WTC11 (cell line): Measurements from ENCODE around the gene GRPEL1. TPM values are rescaled to one million over a fixed set of nuclear protein-coding genes. Genes with fewer than 3 reads are reported as not detected.

ENCODE experiments used
- ATAC-seq: fragments of 200-7000 bp; cut with Tn5 transposase; 2 replicates; pipeline ENCODE4 v1.10.0; 2021; ENCODE audit warnings: mild to moderate bottlenecking, moderate library complexity
- CTCF ChIA-PET: fragments of 300-600 bp; sonication (Branson Sonifier 250); formaldehyde crosslinking; loops from one replicate; lab custom pipeline; 2021; ENCODE audit warnings: antibody characterized with exemption; lab: Charles Lee
- POLR2A ChIA-PET: fragments of 350-600 bp; sonication (Branson Sonifier 250); formaldehyde crosslinking; loops from one replicate; lab custom pipeline; 2021; ENCODE audit warnings: antibody characterized with exemption; lab: Charles Lee
- DNase-seq: peaks from one replicate; pipeline ENCODE4 v3.0.0; 2021; ENCODE audit warnings: low spot score
- H3K27ac Mint-ChIP-seq: 2 replicates; pipeline ENCODE4 v1.8.0; 2021; ENCODE audit warnings: mixed read lengths
- H3K27me3 Mint-ChIP-seq: 2 replicates; pipeline ENCODE4 v1.8.0; 2021; ENCODE audit warnings: low read depth, mild to moderate bottlenecking, moderate library complexity, mixed read lengths
- H3K36me3 Mint-ChIP-seq: 2 replicates; pipeline ENCODE4 v1.8.0; 2021; ENCODE audit warnings: mixed read lengths
- H3K4me1 Mint-ChIP-seq: 2 replicates; pipeline ENCODE4 v1.8.0; 2022; ENCODE audit warnings: mixed read lengths
- H3K4me3 Mint-ChIP-seq: 2 replicates; pipeline ENCODE4 v1.8.0; 2021; ENCODE audit warnings: mild to moderate bottlenecking, moderate library complexity, mixed read lengths
- H3K9me3 Mint-ChIP-seq: 2 replicates; pipeline ENCODE4 v1.8.0; 2021; ENCODE audit warnings: mixed read lengths
- CTCF ChIP-seq: fragments of 200-600 bp; IDR thresholded peaks from 2 replicates; pipeline ENCODE4 v1.8.0; 2022; ENCODE audit warnings: antibody characterized with exemption
- FOXP1 ChIP-seq: sonication (generic); formaldehyde crosslinking; IDR thresholded peaks from 2 replicates; pipeline ENCODE4 v1.8.0; 2022; ENCODE audit warnings: missing genetic modification reagents, mild to moderate bottlenecking, moderate library complexity, borderline replicate concordance
- IRF1 ChIP-seq: sonication (generic); formaldehyde crosslinking; IDR thresholded peaks from 2 replicates; pipeline ENCODE4 v1.8.0; 2023; ENCODE audit warnings: missing genetic modification reagents
- NR1H2 ChIP-seq: sonication (generic); formaldehyde crosslinking; IDR thresholded peaks from 2 replicates; pipeline ENCODE4 v1.9.0; 2021; ENCODE audit warnings: mild to moderate bottlenecking, moderate library complexity, missing genetic modification reagents
- PREB ChIP-seq: sonication (generic); formaldehyde crosslinking; IDR thresholded peaks from 2 replicates; pipeline ENCODE4 v1.8.1; 2022; ENCODE audit warnings: mild to moderate bottlenecking, missing genetic modification reagents, moderate library complexity, borderline replicate concordance
- TEAD1 ChIP-seq: sonication (generic); formaldehyde crosslinking; IDR thresholded peaks from 2 replicates; pipeline ENCODE4 v1.8.0; 2022; ENCODE audit warnings: mild to moderate bottlenecking, missing genetic modification reagents
- total RNA-seq: library from RNA; stranded (reverse); gene quantifications from 3 replicates; pipeline ENCODE4 v1.2.3, GENCODE V29; 2021
- TF ChIP-seq, protein P1 (sequence below): fragments of 250-450 bp; sonication (Bioruptor Pico); conservative IDR thresholded peaks from 2 replicates; pipeline ENCODE4 v1.9.0; 2021; ENCODE audit warnings: mild to moderate bottlenecking
- TF ChIP-seq, protein P2 (sequence below): sonication (generic); formaldehyde crosslinking; IDR thresholded peaks from 2 replicates; pipeline ENCODE4 v1.8.0; 2022; ENCODE audit warnings: mild to moderate bottlenecking, missing genetic modification reagents
- TF ChIP-seq, protein P3 (sequence below): sonication (generic); formaldehyde crosslinking; IDR thresholded peaks from 2 replicates; pipeline ENCODE4 v1.8.0; 2022; ENCODE audit warnings: mild to moderate bottlenecking, missing genetic modification reagents
- TF ChIP-seq, protein P4 (sequence below): fragments of 250-450 bp; sonication (Bioruptor Pico); IDR thresholded peaks from 2 replicates; pipeline ENCODE4 v1.9.0; 2021; ENCODE audit warnings: mild to moderate bottlenecking, borderline replicate concordance

The GRPEL1 gene
- total RNA-seq, 1 experiment from 2014 or later, result 50.0 TPM

- TF ChIP-seq, protein P1, sequence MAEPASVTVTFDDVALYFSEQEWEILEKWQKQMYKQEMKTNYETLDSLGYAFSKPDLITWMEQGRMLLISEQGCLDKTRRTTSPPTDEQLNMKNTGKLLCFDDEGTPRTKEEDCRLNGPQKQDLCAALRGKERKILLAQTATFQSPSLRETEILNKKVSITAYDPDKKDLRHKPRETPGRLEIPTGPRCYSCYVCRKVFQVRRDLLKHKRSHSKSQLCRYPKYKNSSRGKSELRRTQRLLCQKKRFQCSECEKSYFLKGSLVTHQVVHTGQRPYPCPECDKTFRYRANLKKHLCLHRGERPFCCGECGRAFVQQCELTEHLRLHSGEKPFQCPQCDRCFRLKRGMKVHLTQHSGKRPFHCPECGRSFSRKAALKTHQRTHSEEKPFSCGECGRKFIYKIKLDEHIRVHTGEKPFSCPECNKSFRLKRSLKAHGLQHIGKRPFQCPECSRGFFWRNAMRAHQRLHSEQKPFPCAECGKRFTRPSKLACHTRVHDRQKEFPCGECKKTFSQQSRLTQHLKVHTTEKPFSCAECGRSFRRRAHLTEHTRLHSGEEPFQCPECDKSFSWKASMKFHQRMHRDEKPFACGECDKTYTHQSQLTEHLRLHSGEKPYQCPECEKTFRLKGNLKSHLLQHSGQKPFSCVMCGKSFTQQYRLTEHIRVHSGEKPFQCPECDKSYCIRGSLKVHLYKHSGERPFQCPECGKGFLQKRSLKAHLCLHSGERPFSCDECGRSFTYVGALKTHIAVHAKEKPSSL (CRISPR knock-in tag), result no peak
- no peak for TF ChIP-seq PREB
- no peak for TF ChIP-seq IRF1 (CRISPR knock-in tag)
- TF ChIP-seq, protein P2, sequence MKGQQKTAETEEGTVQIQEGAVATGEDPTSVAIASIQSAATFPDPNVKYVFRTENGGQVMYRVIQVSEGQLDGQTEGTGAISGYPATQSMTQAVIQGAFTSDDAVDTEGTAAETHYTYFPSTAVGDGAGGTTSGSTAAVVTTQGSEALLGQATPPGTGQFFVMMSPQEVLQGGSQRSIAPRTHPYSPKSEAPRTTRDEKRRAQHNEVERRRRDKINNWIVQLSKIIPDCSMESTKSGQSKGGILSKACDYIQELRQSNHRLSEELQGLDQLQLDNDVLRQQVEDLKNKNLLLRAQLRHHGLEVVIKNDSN (CRISPR knock-in tag), result no peak
- no peak for TF ChIP-seq NR1H2 (CRISPR knock-in tag)
Measured at GRCh38 chr4:7073059-7073458, 5.2 kb upstream of the GRPEL1 start (continued).

DNA sequence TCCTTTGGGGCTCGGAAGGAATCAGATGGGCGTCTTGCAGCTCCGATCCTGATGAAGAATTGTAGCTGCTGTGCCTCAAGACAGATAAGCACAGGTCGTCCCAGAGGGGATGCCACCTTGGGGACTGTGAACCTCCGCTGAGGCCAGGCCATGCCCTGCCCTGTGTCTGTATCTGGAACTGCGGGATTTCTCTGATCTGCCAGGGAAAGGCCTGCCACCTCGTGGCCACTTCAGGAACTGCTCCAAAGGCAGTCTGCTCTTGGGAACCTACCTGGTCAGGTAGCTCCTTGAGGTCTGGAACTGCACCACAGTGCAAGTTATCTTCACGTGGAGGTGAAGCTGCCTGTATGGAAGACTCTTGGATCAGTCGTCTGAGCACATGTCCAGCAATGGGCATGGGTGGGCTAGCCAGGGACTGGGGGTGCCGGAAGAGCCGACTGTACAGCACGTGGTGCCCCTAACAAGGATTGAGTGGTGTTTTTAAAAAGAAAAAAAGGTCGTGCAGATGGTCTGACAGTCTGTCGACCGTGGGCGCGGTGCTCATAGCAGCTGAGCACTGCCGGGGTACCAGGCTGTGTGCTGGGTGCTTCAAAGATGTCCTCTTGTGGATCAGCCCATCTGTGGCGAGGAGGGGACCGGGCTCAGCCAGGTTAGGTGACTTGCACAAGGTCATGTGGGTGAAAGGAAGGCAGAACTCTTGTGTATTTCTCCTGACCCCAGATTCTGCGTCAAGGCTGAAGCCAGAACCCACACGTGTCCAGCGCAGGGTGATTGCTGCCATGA is 3.1 kb upstream of the GRPEL1 start:
- ChIA-PET CTCF (interaction anchor here (0.5 to 7.7 kb wide), 61 partner anchors 9 to 1109 kb away, joined by 3 to 118 read pairs (median 4); partner anchors contain the start of genes BLOC1S4, S100P, TADA2B and TBC1D14), POLR2A (no interaction called here)
- H3K27me3 Mint-ChIP-seq, result peaks cover 43% of the 10 kb centered on the region
- no peaks in the 10 kb centered on the region for H3K9me3 Mint-ChIP-seq
- H3K36me3 Mint-ChIP-seq, result no peaks in the 10 kb centered on the region; the same call in 1 of the 2 replicates
- DNase-seq, result peak; percentile 95
- H3K4me1 Mint-ChIP-seq, result peaks cover 25% of the 10 kb centered on the region
- TF ChIP-seq, protein P3, sequence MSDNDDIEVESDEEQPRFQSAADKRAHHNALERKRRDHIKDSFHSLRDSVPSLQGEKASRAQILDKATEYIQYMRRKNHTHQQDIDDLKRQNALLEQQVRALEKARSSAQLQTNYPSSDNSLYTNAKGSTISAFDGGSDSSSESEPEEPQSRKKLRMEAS (CRISPR knock-in tag), result peak; percentile 53; the same call in 1 of the 2 replicates
- TF ChIP-seq, protein P4, sequence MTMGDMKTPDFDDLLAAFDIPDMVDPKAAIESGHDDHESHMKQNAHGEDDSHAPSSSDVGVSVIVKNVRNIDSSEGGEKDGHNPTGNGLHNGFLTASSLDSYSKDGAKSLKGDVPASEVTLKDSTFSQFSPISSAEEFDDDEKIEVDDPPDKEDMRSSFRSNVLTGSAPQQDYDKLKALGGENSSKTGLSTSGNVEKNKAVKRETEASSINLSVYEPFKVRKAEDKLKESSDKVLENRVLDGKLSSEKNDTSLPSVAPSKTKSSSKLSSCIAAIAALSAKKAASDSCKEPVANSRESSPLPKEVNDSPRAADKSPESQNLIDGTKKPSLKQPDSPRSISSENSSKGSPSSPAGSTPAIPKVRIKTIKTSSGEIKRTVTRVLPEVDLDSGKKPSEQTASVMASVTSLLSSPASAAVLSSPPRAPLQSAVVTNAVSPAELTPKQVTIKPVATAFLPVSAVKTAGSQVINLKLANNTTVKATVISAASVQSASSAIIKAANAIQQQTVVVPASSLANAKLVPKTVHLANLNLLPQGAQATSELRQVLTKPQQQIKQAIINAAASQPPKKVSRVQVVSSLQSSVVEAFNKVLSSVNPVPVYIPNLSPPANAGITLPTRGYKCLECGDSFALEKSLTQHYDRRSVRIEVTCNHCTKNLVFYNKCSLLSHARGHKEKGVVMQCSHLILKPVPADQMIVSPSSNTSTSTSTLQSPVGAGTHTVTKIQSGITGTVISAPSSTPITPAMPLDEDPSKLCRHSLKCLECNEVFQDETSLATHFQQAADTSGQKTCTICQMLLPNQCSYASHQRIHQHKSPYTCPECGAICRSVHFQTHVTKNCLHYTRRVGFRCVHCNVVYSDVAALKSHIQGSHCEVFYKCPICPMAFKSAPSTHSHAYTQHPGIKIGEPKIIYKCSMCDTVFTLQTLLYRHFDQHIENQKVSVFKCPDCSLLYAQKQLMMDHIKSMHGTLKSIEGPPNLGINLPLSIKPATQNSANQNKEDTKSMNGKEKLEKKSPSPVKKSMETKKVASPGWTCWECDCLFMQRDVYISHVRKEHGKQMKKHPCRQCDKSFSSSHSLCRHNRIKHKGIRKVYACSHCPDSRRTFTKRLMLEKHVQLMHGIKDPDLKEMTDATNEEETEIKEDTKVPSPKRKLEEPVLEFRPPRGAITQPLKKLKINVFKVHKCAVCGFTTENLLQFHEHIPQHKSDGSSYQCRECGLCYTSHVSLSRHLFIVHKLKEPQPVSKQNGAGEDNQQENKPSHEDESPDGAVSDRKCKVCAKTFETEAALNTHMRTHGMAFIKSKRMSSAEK (CRISPR knock-in tag), result no peak
- TF ChIP-seq FOXP1 (CRISPR knock-in tag) (no peak), TEAD1 (CRISPR knock-in tag) (0 out of 2 replicates have a peak, but pooled peaks have one; percentile 13), CTCF (peak; percentile 95)
- no peak overlapping the region for H3K27ac Mint-ChIP-seq
- ATAC-seq, result peak; percentile 59
- no peak overlapping the region for H3K4me3 Mint-ChIP-seq
